Measurements from ENCODE around the gene WDR72. TPM values are rescaled to one million over a fixed set of nuclear protein-coding genes. Genes with fewer than 3 reads are reported as not detected.

WDR72 gene
- polyA plus RNA-seq, 1 of the 3 experiments (the other 2 are of a cell fraction), result 0.02 TPM

- Histone ChIP-seq H3K36me3 (replicated peaks in 1 of 2; ENCODE audit: control insufficient read depth in 1 of 2, insufficient read depth in 2 of 2, low read length in 1 of 2) (no peaks in the 10 kb centered on the region), H3K9me2 (no peaks in the 10 kb centered on the region), H4K20me1 (ENCODE audit: insufficient read depth) (no peaks in the 10 kb centered on the region), H3K79me2 (ENCODE audit: insufficient read depth) (no peaks in the 10 kb centered on the region), H3F3A (replicated peaks; ENCODE audit: insufficient read depth) (no peaks in the 10 kb centered on the region), H3K9me3 (no peaks in the 10 kb centered on the region), H3K9ac (no peak overlapping the region), H3K4me2 (no peak overlapping the region), H2AFZ (ENCODE audit: low read depth) (no peak overlapping the region), H3K27ac (ENCODE audit: low read depth in 2 of 2, low read length in 1 of 2) (no peak overlapping the region), H3K4me1 (ENCODE audit: control insufficient read depth in 1 of 2, insufficient read depth in 2 of 2, low read depth in 1 of 2, low read length in 1 of 2) (no peaks in the 10 kb centered on the region), H3K4me3 (ENCODE audit: low read depth in 2 of 2, low read length in 1 of 2) (no peak overlapping the region), H3K27me3 (ENCODE audit: insufficient read depth) (no peaks in the 10 kb centered on the region)
- ChIA-PET CTCF (no interaction called here), POLR2A (no interaction called here)
- DNase-seq, result no peak
- WGBS (ENCODE audit: low lambda C conversion rate), result 11% methylated on average over 3 of the region's 3 CpGs
- TF ChIP-seq YY1 (IDR thresholded peaks at IDR 0.05; ENCODE audit: low read depth) (no peak), POLR2AphosphoS5 (IDR thresholded peaks at IDR 0.05; ENCODE audit: low read depth, low read length) (no peak), SMC3 (IDR thresholded peaks at IDR 0.05; ENCODE audit: low read depth, low read length) (no peak), FOXJ3 (CRISPR knock-in tag; IDR thresholded peaks at IDR 0.05) (no peak), MEF2A (IDR thresholded peaks at IDR 0.05; ENCODE audit: borderline replicate concordance, low read depth) (no peak), EP300 (IDR thresholded peaks at IDR 0.05; ENCODE audit: borderline replicate concordance in 1 of 2, low read depth in 1 of 2, low read length in 1 of 2) (no peak), CTCF (IDR thresholded peaks at IDR 0.05) (no peak), IRF3 (IDR thresholded peaks at IDR 0.05; ENCODE audit: low read depth, low read length) (no peak), GATA2 (CRISPR knock-in tag; IDR thresholded peaks at IDR 0.05) (no peak)
- TF ChIP-seq, protein P1, sequence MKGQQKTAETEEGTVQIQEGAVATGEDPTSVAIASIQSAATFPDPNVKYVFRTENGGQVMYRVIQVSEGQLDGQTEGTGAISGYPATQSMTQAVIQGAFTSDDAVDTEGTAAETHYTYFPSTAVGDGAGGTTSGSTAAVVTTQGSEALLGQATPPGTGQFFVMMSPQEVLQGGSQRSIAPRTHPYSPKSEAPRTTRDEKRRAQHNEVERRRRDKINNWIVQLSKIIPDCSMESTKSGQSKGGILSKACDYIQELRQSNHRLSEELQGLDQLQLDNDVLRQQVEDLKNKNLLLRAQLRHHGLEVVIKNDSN (IDR thresholded peaks at IDR 0.05; ENCODE audit: borderline replicate concordance, low read depth), result no peak
Observed at GRCh38 chr15:53670701-53671100, 88.8 kb downstream of the WDR72 start.

- WGBS (ENCODE audit: low lambda C conversion rate), result 4% methylated on average over 4 of the region's 4 CpGs
- no peaks in the 10 kb centered on the region for H3K9me3 ChIP-seq
Observed at GRCh38 chr15:53665930-53666329, 93.5 kb downstream of the WDR72 start.

More at GRCh38 chr15:53665930-53666329, 93.5 kb downstream of the WDR72 start:
- no peaks in the 10 kb centered on the region for H3K9me2 ChIP-seq
- no peak for DNase-seq
- H3K9ac ChIP-seq, result no peak overlapping the region
- no peaks in the 10 kb centered on the region for H3K4me1 ChIP-seq (ENCODE audit: control insufficient read depth in 1 of 2, insufficient read depth in 2 of 2, low read depth in 1 of 2, low read length in 1 of 2)
- H3K4me2 ChIP-seq, result no peak overlapping the region
- no peaks in the 10 kb centered on the region for H4K20me1 ChIP-seq (ENCODE audit: insufficient read depth)
- no peaks in the 10 kb centered on the region for H3K27me3 ChIP-seq (ENCODE audit: insufficient read depth)
- no peak overlapping the region for H3K27ac ChIP-seq (ENCODE audit: low read depth in 2 of 2, low read length in 1 of 2)
- H3K36me3 ChIP-seq (replicated peaks in 1 of 2; ENCODE audit: control insufficient read depth in 1 of 2, insufficient read depth in 2 of 2, low read length in 1 of 2), result no peaks in the 10 kb centered on the region
- CTCF ChIA-PET, result no interaction called here
- H3K4me3 ChIP-seq (ENCODE audit: low read depth in 2 of 2, low read length in 1 of 2), result no peak overlapping the region
- no peaks in the 10 kb centered on the region for H3K79me2 ChIP-seq (ENCODE audit: insufficient read depth)
- POLR2A ChIA-PET, result no interaction called here
- no peak for TF ChIP-seq NFIC (IDR thresholded peaks at IDR 0.05; ENCODE audit: borderline replicate concordance)
- no peaks in the 10 kb centered on the region for H3F3A ChIP-seq (replicated peaks; ENCODE audit: insufficient read depth)
- H2AFZ ChIP-seq (ENCODE audit: low read depth), result no peak overlapping the region
